SK-MEL-5 (cell line): Measurements from ENCODE around the gene UTF1. TPM values are rescaled to one million over a fixed set of nuclear protein-coding genes. Genes with fewer than 3 reads are reported as not detected.

ENCODE experiments used
- DNase-seq: peaks from one replicate; pipeline ENCODE4 v3.0.0-alpha.2; 2016; ENCODE audit warnings: low read depth, low spot score
- in situ Hi-C: cut with HindIII; loops from 2 replicates; pipeline ENCODE4 v1.10.0; 2016; ENCODE audit warnings: low sequenced_read_pairs, high pct_unique_total_duplicates, low pct_unique_long_range_greater_than_20kb
- total RNA-seq: library from RNA; depleted of rRNA; stranded (reverse); fragments of >200 nt; shearing (Covaris generic); gene quantifications from 2 replicates; pipeline ENCODE4 v1.2.3, GENCODE V29; 2014

The UTF1 gene
- total RNA-seq, 1 experiment from 2014 or later: not detected

DNA sequence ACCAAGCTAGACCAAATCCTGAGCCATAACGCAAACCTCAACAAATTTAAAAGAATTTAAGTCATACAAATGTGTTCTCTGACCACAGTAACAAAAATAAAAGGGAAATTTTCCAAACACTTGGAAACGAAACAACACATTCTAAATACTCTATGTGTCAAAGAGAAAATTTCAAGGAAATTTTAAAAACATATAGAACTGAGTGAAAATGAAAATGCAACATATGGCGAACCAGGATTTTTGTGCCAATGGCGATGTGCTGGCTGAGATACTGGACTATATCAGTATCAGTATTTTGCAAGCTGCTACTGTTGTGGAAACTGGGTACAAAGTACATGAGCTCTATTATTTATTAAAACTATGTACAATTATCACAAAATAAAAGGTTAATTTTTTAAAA, 35.9 kb upstream of the UTF1 start:
- no peak for DNase-seq
- in situ Hi-C loops: no loop called here

DNA sequence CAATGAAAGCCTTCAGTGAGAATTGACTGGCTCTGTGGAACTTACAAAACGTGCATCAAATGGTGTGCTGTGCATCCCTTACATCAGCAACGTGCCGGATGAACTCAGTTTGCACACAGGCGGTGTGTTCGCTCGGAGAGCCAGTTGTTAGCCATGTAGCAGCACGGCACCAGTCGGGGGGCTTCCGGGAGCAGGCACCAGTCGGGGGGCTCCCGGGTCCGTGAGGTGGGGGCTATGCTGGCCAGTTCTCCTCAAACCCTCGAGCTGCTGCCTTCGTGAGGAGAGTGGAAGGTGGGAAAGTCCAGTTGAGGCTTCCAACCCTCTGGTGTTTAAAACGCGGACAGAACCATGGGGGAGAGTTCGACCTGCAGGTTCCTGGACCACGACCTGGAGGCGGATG, 34.9 kb upstream of the UTF1 start:
- in situ Hi-C loops: no loop called here
- DNase-seq: no peak

DNA sequence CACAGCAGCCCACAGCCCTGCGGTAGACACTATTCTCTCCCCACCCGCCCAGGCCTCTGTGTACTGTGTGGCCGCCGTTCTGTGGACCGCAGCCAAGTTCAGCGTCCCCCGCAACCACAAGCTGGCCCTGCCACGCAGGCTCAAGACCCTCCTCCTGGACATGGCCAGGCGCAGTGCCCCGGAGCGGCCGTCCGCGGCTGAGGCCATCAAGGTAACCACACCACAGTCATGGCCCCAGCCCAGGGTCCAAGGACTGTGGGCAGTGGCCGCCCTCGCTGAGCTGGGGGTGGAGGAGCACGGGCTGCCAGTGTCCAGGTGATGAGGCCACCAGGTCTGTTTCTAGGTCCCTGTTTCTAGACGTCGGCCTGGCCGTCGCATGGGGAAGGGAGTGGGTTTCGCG, 34.4 kb upstream of the UTF1 start:
- DNase-seq: no peak
- in situ Hi-C loops: no loop called here

DNA sequence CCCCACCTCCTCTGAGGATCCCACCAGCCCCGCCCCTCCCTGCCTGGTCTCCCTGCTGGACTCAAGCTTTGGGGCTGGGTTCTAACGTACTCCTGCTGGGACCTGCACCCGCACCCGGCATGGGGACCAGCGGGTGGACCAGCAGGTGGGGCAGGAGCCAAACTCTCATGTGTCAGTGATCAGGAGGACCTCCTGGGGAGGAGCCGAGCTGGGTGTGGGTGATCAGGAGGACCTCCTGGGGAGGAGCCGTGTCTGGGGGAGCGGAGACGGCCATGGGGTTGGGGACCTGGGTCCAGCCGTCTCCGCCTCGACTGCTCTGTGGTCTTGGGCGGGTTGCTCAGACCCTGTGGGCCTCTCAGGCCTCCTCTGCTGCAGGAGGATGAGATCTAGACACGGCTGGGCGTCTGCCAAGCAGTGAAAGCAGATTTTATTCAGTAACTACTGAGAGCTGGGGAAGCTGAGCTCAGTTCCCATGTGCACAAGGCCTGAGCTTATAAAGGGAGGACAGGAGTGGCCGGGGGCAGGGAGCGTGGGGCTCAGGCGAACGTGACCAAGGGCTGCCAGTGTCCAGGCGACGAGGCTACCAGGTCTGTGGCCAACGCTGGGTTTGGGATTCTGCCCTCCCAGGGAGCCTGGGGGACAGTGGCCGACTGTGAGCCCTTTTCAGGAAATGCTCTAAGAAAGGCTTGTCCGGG, 33.6 kb upstream of the UTF1 start:
- in situ Hi-C loops: no loop called here
- no peak for DNase-seq

DNA sequence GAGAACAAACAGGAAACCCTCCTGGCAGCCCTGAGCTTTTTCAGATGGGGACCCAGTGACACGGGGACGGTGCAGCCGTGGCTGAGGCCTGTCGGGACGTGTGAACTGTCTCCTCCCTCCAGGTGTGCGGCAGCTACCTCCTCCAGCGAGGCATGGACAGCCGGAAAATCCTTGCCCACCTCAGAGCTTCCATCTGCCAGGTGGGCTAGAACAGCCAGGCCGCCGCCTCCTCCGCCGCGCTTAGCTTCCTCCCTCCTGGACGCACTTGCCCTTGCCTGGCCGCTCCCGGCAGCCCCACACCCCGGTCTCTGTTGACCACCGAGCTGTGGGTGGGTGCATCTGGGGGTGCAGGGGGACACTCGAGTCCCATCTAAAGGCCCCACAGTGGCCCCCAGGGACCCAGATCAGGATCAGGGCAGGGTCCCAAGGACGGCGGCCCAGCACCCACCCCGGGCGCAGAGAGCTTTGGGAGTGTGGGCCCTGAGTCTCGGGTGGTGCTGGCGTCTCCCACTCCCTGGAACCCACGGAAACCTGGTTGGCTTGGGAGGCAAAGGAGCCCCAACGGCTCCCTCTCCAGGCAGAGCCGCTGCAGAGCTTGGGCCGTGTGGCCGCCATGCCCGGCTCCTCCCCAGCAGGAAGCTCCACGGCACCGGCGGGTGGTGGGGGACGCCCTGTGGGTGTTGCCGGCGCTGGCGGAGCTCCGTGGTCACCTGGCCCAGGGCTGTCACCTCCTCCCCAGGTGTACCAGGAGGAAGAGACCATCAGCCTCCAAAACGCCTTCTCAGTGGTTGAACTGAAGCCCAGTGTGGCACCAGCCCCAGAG, 32.9 kb upstream of the UTF1 start:
- in situ Hi-C loops: no loop called here
- no peak for DNase-seq

DNA sequence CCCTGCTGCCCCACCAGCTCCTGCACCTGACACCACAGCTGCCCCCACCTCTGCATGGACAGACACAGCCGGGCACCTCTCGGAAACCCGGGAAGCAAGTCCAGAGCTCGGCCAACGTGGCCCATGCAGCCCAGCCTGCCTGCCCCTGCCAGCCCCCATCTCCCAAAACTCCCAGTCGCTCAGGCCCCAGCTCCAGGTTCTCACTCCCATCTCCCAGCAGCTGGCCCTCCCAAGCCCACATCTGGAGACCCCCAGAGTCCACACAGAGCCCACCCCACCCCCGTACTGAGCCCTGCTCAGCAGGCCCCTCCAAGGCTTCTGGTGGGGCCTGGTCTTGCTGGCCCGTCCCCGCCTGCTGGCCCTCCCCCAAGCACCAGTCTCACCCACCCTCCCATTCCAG, 32.2 kb upstream of the UTF1 start:
- in situ Hi-C loops: no loop called here
- DNase-seq: no peak

DNA sequence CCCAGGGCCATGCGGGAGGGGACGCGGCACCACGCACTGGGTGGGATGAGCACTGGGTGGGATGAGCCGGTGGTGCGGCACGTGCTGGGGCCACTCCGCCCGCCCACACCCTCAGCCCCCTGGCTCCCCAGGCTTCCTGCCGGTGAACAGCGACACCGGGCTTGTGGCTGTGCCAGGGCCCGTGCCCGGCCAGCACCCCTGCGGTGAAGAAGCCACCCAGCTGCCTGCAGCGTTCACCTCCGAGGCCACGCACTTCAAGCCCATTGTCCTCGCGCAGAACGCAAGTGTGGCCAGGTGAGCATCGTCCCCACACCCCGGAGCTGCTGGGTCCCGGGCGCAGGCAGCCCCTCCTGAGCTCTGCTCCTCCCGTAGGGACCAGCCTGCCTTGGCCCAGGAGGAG, 31.8 kb upstream of the UTF1 start:
- in situ Hi-C loops: no loop called here

DNA sequence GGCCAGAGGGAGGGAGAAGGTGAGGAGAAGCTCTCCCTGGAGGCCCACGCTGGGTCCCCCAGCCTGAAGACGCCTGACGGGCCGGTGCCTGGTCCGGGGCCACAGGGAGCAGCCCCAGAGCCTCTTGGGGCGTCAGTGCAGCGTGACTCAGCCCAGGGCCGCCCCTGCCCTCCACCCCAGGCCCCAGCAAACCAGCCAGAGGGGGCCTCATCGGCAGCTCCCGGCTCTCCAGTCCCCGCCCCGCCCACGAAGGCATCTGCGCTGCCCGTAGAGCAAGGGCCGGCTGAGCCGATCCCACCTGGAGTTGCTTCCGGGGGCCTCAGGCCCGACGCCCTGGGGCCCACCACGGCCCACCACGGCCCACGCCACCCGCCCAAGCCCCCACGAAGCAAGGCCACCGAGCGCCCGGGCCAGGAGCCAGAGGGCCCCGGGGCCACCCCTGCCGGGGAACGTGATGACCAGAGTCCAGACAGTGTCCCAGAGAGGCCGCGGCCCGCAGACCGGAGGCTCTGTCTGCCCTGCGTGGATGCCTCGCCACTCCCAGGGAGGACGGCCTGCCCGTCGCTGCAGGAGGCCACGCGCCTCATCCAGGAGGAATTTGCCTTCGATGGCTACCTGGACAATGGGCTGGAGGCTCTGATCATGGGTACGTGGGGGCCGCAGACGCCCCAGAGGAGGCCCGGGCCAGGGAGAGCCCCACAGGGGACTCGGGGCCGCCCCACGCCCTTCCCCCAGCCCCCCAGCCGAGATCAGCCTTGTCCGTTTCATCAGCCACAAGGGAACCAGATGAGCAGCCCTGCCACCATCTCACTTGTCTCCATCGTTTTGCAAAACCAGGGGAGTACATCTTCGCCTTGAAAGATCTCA, 31.2 kb upstream of the UTF1 start:
- in situ Hi-C loops: no loop called here

More for the DNA sequence above, 31.8 kb upstream of the UTF1 start:
- no peak for DNase-seq

DNA sequence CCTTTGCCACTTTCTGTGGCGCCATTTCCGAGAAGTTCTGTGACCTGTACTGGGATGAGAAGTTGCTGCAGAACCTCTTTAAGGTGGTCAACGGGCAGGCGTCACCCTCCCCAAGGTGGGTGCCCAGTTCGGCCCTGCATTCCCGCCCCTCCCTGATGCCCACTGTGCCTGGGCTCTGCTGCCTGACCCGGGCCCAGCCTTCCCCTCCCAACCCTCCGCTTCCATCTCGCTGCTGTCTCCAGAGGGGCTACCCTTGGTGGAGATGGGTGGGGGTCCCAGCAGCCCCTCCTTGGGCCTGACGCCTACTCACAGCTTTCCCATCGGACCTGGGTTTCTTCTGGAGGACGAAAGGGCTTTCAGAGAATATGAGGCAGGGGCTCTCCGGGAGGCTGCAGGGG, 30.5 kb upstream of the UTF1 start:
- in situ Hi-C loops: no loop called here

More for the DNA sequence above, 31.2 kb upstream of the UTF1 start:
- DNase-seq: no peak

DNA sequence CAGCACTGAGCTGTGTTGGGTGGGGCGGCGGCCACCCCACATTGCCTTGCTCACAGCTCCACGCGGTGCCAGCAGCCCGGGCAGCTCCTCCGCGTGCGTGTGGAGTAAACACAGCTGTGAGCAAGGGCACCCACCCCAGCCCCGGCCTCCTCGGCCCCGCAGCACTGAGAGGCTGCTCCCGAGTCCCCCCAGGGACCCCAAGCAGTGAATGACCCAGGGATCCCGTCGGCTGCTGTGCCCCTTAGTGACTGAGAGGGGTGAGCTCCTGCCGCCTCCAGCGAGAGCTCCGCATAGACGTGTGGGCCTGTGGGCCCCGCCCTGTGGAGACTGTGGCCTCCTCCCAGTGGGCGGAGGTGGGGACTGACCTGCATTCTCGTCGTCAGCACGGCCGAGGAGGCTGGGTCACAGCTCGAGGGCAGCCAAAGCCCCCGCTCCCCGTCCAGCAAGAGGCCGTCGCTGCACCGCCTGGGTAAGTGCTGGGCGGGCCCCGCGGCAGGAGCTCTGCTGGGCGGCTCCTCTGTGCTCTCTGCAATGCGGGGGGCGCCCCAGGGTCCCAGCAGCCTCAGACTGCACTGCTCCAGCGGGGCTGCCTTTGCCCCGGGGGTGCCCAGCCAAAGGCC, 29.9 kb upstream of the UTF1 start:
- in situ Hi-C loops: no loop called here
- no peak for DNase-seq

More for the DNA sequence above, 30.5 kb upstream of the UTF1 start:
- DNase-seq: no peak

DNA sequence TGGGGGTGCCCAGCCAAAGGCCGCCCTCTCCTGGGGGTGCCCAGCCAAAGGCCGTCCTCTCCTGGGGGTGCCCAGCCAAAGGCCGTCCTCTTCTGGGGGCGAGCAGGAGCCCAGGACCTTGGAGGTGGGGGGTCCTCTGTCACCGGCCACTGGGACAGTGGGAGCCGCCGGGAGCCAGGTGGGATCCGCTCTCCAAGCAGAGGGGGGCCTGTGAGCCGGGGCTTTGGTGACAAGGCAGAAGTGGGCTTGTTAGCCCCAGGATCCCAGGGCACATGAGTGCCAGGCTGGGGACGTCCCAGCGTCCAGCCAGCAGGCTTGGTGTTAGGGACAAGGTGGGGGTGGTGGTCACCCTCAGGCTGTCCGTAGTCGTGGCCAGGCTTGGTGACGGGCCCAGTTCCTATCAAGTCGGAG, 29.4 kb upstream of the UTF1 start:
- in situ Hi-C loops: no loop called here
- DNase-seq: no peak

DNA sequence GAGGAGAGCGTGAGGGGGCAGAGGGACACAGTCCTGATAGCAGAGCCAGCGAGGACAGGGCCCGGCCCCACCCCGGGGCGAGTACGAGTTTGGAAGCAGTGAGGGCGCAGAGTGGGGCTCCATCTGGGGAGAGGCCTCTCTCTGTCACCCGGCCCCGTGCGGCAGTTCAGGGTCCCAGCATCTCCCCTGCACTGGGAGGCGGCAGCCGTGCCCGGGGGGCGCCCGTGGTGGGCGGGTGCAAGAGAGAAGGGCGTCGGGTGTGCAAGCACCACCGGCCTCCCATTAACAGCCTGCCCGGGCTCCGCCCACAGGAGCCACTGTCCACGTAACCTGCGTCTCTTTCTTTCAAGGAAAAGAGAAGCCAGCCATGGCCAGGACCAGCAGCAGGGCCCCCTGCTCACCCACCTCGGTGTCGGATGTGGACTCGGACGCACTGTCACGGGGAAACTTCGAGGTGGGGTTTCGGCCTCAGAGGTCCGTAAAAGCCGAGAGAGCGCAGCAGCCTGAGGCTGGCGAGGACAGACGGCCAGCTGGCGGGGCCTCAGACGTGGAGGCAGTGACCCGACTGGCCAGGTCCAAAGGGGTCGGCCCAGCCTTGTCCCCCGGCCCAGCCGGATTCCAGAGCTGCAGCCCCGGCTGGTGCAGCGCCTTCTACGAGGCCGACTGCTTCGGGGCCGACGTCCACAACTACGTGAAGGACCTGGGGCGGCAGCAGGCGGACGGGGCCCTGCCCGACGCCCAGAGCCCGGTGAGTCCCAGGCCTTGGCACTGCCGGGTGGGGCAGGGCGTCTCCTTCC, 28.7 kb upstream of the UTF1 start:
- no peak for DNase-seq
- in situ Hi-C loops: no loop called here

DNA sequence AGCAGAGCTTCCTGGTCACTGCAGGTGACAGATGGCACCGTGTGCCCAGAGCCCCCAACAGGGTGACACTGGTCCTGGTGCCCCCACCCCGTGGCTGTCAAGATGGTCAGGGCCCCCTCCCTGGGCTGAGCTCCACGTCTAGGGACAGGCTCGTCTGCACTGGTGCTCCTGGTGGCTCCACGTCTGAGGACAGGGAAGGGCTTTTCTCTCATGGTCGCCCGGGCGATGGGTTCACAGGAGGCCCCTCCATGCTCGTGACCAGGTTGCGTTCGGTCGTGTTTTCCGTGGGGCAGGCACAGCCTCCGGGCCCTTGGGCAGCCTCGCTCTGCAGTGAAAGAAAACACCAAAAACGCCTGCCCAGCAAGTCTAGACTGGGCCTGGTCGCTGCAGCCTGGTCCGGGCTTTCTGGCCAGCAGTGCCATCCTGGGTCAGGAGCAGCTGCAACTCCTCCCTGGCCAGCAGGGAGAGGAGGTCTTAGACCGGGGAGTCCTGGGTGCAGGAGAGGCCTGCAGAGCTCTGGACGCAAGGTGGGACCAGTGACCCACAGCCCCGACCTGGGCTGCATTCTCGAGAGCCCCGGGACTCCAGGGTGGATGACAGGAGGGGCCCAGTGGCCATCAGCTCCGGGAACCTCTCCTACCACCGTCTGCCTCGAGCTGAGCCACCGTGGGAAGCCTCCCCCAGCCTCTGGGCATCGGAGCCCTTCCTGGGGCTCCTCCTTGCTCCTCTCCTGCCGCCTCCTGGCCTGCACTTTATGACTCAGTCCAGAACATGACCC, 27.9 kb upstream of the UTF1 start:
- DNase-seq: no peak
- in situ Hi-C loops: no loop called here

DNA sequence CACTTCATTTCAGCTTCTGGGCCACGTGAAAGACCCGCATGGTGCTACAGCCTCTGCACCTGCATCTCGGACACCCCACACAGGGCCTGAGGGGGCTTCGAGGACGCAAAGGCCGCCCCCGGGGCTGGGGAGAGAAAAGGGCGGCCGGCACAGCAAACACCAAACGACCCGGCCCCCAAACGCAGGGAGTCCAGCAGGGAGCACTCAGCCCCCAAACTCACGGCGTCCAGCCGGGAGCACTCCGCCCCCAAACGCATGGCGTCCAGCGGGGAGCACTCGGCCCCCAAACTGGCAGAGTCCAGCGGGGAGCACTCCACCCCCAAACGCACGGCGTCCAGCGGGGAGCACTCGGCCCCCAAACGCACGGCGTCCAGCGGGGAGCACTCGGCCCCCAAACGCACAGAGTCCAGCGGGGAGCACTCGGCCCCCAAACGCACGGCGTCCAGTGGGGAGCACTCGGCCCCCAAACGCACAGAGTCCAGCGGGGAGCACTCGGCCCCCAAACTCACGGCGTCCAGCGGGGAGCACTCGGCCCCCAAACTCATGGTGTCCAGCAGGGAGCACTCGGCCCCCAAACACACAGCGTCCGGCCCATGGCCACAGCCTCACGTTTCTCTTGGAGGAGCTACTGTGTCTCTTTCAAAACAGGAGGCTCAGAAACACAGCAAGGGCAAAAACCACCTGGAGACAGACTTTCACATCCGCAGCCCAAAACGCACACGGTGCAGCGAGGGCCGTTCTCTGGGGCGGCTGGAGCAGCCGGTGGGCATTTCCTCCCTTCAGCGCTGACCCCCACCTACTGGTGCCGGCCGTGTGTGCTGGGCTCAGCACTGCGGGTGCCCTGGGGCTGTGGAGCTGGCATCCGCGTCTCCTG, 27.0 kb upstream of the UTF1 start:
- in situ Hi-C loops: no loop called here
- DNase-seq: no peak

DNA sequence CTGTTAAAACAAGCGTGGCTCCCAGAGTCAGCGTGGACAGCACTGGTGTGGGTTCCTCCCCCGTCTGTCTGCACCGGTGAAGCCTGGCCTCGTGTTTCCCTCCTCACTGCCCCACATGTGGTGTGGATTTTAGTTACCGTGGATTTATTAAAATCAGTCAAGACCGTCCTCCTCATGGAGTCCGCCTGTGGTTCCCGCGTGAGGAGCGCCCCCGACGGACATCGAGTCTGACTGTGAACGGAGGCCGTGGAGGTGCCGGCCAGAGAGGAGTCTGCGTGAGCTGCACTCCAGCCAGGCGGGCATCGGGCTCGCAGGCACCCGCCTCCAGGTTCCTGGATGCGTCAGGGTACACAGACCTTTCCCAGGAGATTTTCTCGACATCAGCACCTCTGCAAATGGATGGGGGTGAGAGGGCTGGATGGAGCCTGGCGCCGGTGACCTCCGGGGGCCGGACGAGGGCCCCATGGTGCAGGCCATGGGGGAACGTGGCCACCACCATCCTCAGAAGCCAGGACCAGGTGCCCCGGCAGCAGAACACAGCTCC, 26.3 kb upstream of the UTF1 start:
- in situ Hi-C loops: no loop called here

More for the DNA sequence above, 26.3 kb upstream of the UTF1 start:
- no peak for DNase-seq
